Neuronal stem cell (in vitro differentiated cells): ENCODE data around the gene TMUB2.
"Not testable (repeated sequence)": the region's sequence is repeated elsewhere in the genome, so short reads cannot be mapped to it uniquely, and the experiment has no call there.

Experiments used
- DNase-seq: peaks from one replicate; pipeline ENCODE4 v3.0.0-alpha.2; 2013; ENCODE audit warnings: low spot score
- H2AFZ ChIP-seq: one replicate; pipeline ENCODE4 v1.6.1; 2013; ENCODE audit warnings: mild to moderate bottlenecking, low read length, inconsistent platforms
- H2AK5ac ChIP-seq: 2 replicates; pipeline ENCODE4 v1.6.1; 2013; ENCODE audit warnings: low read depth, mild to moderate bottlenecking, inconsistent platforms, low read length, moderate library complexity, mixed read lengths
- H2BK120ac ChIP-seq: 2 replicates; pipeline ENCODE4 v1.6.1; 2013; ENCODE audit warnings: low read depth, mild to moderate bottlenecking, inconsistent platforms, low read length, moderate library complexity, mixed read lengths
- H2BK12ac ChIP-seq: one replicate; pipeline ENCODE4 v1.6.1; 2013; ENCODE audit warnings: low read length, inconsistent platforms
- H2BK15ac ChIP-seq: 2 replicates; pipeline ENCODE4 v1.6.1; 2013; ENCODE audit warnings: mild to moderate bottlenecking, low read length, inconsistent platforms, mixed read lengths
- H2BK5ac ChIP-seq: one replicate; pipeline ENCODE4 v1.6.1; 2013; ENCODE audit warnings: inconsistent platforms, mild to moderate bottlenecking, low read length, moderate library complexity
- H3K14ac ChIP-seq: one replicate; pipeline ENCODE4 v1.6.1; 2013; ENCODE audit warnings: low read length, inconsistent platforms
- H3K18ac ChIP-seq: 2 replicates; pipeline ENCODE4 v1.6.1; 2013; ENCODE audit warnings: low read length, inconsistent platforms
- H3K23ac ChIP-seq: 2 replicates; pipeline ENCODE4 v1.6.1; 2013; ENCODE audit warnings: low read depth, mild to moderate bottlenecking, mixed read lengths, low read length, inconsistent platforms; ENCODE audit not compliant: poor library complexity
- H3K27ac ChIP-seq: replicated peaks from 3 replicates; pipeline ENCODE4 v1.5.1; 2013; ENCODE audit warnings: low read length, inconsistent platforms
- H3K27me3 ChIP-seq, 3 experiments: 2 replicates each; pipeline ENCODE4 v1.6.1; 2013; ENCODE audit warnings: low read length in 3 of 3, mild to moderate bottlenecking in 2 of 3, inconsistent platforms in 1 of 3, low read depth in 1 of 3, mixed read lengths in 1 of 3, moderate library complexity in 1 of 3; ENCODE audit not compliant: control insufficient read depth in 3 of 3, insufficient read depth in 3 of 3
- H3K36me3 ChIP-seq, 2 donors: replicated peaks in 1 of 2; 2 replicates each; pipeline ENCODE4 v1.6.1; 2013; ENCODE audit warnings: low read length in 2 of 2; ENCODE audit not compliant: control insufficient read depth in 2 of 2, insufficient read depth in 2 of 2
- H3K4ac ChIP-seq: 2 replicates; pipeline ENCODE4 v1.6.1; 2013; ENCODE audit warnings: inconsistent platforms, mild to moderate bottlenecking, low read length, moderate library complexity
- H3K4me1 ChIP-seq, 2 donors: 1 replicate in 1 of 2; 2 replicates in 1 of 2; pipeline ENCODE4 v1.6.1; 2013; ENCODE audit warnings: low read length in 2 of 2, low read depth in 1 of 2; ENCODE audit not compliant: control insufficient read depth in 2 of 2, insufficient read depth in 1 of 2
- H3K4me2 ChIP-seq: one replicate; pipeline ENCODE4 v1.6.1; 2013; ENCODE audit warnings: mild to moderate bottlenecking, low read length, inconsistent platforms; ENCODE audit not compliant: insufficient read depth, poor library complexity, severe bottlenecking
- H3K4me3 ChIP-seq, 2 donors: 2 replicates each; pipeline ENCODE4 v1.5.1; 2013; ENCODE audit warnings: low read length in 2 of 2, mild to moderate bottlenecking in 2 of 2, inconsistent platforms in 1 of 2, moderate library complexity in 1 of 2
- H3K79me1 ChIP-seq: one replicate; pipeline ENCODE4 v1.6.1; 2013; ENCODE audit warnings: low read depth, mild to moderate bottlenecking, inconsistent platforms, low read length, moderate library complexity
- H3K9ac ChIP-seq: one replicate; pipeline ENCODE4 v1.6.1; 2013; ENCODE audit warnings: mild to moderate bottlenecking, low read depth, low read length, inconsistent platforms; ENCODE audit not compliant: poor library complexity
- H3K9me3 ChIP-seq, 2 donors: replicated peaks in 1 of 2; 2 replicates each; pipeline versions ENCODE3 to v1.6.1; 2013; ENCODE audit warnings: low read length in 2 of 2, mild to moderate bottlenecking in 2 of 2, inconsistent platforms in 1 of 2, low read depth in 1 of 2, mixed read lengths in 1 of 2, moderate library complexity in 1 of 2; ENCODE audit not compliant: control insufficient read depth in 2 of 2, insufficient read depth in 1 of 2
- H4K8ac ChIP-seq: one replicate; pipeline ENCODE4 v1.6.1; 2013; ENCODE audit warnings: low read depth, mild to moderate bottlenecking, inconsistent platforms, low read length, moderate library complexity
- H4K91ac ChIP-seq: one replicate; pipeline ENCODE4 v1.6.1; 2013; ENCODE audit warnings: low read length, low read depth, mild to moderate bottlenecking, inconsistent platforms; ENCODE audit not compliant: poor library complexity
- WGBS, 2 donors: extraction: QIAGEN DNeasy Blood & Tissue Kit; methylation state at CpG; one replicate each; pipeline ENCODE4 v1.1.7; 2013; ENCODE audit warnings: missing lambda C conversion rate in 2 of 2, mixed read lengths in 1 of 2; ENCODE audit not compliant: insufficient read length in 2 of 2, insufficient replicate concordance in 1 of 2; ENCODE audit errors: extremely low coverage in 2 of 2; 5-methylcytosine and 5-hydroxymethylcytosine counted together

The TMUB2 gene

GRCh38 chr17:44235583-44235936 is 48.8 kb downstream of the TMUB2 start:
- Histone ChIP-seq H3K18ac (no peak overlapping the region), H3K14ac (peak overlapping the region; percentile 21), H3K27me3 (peaks cover 0 to 7% (median 0%) of the 10 kb centered on the region in 3 experiments), H2AFZ (no peak overlapping the region), H2BK12ac (no peak overlapping the region), H2AK5ac (no peak overlapping the region), H2BK120ac (no peak overlapping the region), H4K91ac (no peak overlapping the region), H3K4me1 (no peaks in the 10 kb centered on the region), H3K27ac (no peak overlapping the region), H4K8ac (no peak overlapping the region), H3K4me3 (no peak overlapping the region), H3K23ac (no peak overlapping the region), H3K79me1 (no peaks in the 10 kb centered on the region), H3K9ac (no peak overlapping the region), H2BK5ac (no peak overlapping the region), H3K4me2 (no peak overlapping the region), H2BK15ac (no peak overlapping the region), H3K4ac (no peak overlapping the region), H3K36me3 (no peaks in the 10 kb centered on the region), H3K9me3 (peaks cover 0 to 4% of the 10 kb centered on the region in 2 donors)
- no peak for DNase-seq
- no CpG with 5 or more reads among the region's 5 CpGs for WGBS, 2 donors

- no peak overlapping the region for H2AFZ ChIP-seq
- H2BK12ac ChIP-seq: no peak overlapping the region
- H3K23ac ChIP-seq: no peak overlapping the region
- H2BK15ac ChIP-seq: no peak overlapping the region
- no peak overlapping the region for H3K9ac ChIP-seq
- no peaks in the 10 kb centered on the region for H3K79me1 ChIP-seq
- peaks cover 0 to 4% (median 0%) of the 10 kb centered on the region in 3 experiments for H3K27me3 ChIP-seq
- H4K91ac ChIP-seq: no peak overlapping the region
- no peak overlapping the region for H3K27ac ChIP-seq
- H2BK120ac ChIP-seq: no peak overlapping the region
- H3K9me3 ChIP-seq: peaks cover 0 to 4% of the 10 kb centered on the region in 2 donors
- no peak overlapping the region for H2AK5ac ChIP-seq
- H3K18ac ChIP-seq: no peak overlapping the region
- no peak overlapping the region for H3K4ac ChIP-seq
- H3K36me3 ChIP-seq: no peaks in the 10 kb centered on the region
- no peak overlapping the region for H3K4me3 ChIP-seq
- H3K4me2 ChIP-seq: no peak overlapping the region
- no peaks in the 10 kb centered on the region for H3K4me1 ChIP-seq
- no CpG with 5 or more reads among the region's 5 CpGs for WGBS, 2 donors
- no peak overlapping the region for H3K14ac ChIP-seq
- DNase-seq: no peak
- no peak overlapping the region for H2BK5ac ChIP-seq
- no peak overlapping the region for H4K8ac ChIP-seq
Measured at GRCh38 chr17:44236444-44236991, 49.7 kb downstream of the TMUB2 start.

DNA sequence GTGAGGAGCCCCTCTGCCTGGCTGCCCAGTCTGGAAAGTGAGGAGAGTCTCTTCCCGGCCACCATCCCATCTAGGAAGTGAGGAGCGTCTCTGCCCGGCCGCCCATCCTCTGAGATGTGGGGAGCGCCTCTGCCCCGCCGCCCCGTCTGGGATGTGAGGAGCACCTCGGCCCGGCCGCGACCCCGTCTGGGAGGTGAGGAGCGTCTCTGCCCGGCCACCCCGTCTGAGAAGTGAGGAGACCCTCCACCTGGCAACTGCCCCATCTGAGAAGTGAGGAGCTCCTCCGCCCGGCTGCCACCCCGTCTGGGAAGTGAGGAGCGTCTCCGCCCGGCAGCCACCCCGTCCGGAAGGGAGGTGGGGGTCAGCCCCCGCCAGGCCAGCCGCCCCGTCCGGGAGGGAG is 51.1 kb downstream of the TMUB2 start:
- not testable (repeated sequence) for H4K91ac ChIP-seq

DNA sequence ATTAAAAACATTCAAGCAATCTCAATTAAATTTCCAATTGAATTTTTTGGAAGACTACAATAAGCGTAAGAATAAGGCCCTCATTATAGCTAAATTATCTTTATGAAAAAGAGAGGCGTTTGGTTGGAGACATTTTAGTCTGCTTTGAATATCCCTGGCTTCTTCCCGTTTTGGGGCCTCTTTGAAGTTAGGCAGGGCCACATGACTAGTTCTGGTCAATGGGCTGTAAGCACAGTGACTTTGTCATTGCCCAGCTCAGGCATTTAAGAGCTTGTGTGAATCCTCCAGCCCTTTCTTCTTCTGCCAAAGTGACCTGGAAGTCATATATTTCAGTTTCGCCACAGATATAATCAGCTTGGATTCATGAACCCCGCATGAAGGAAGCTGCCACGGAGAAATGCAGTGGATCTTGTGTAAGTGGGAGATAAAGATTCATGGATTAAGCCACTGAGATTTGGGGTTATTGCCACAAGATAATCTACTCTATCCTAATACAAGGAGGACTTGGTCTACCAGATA is 54.4 kb downstream of the TMUB2 start:
- Histone ChIP-seq H3K4ac (no peak overlapping the region), H4K91ac (no peak overlapping the region), H2BK15ac (no peak overlapping the region), H3K9ac (no peak overlapping the region), H2AK5ac (no peak overlapping the region), H3K4me1 (peaks cover 0 to 2% of the 10 kb centered on the region in 2 donors), H3K27me3 (peaks cover 0 to 4% (median 0%) of the 10 kb centered on the region in 3 experiments), H4K8ac (no peak overlapping the region), H2BK5ac (no peak overlapping the region), H2BK12ac (no peak overlapping the region), H2BK120ac (no peak overlapping the region), H3K79me1 (no peaks in the 10 kb centered on the region), H3K36me3 (no peaks in the 10 kb centered on the region), H2AFZ (no peak overlapping the region), H3K14ac (no peak overlapping the region), H3K18ac (no peak overlapping the region), H3K4me2 (no peak overlapping the region), H3K23ac (no peak overlapping the region), H3K4me3 (no peak overlapping the region), H3K9me3 (peaks cover 0 to 4% of the 10 kb centered on the region in 2 donors), H3K27ac (no peak overlapping the region)
- no CpG with 5 or more reads among the region's 6 CpGs for WGBS, 2 donors
- DNase-seq: no peak

More for the DNA sequence above, 51.1 kb downstream of the TMUB2 start:
- H3K18ac ChIP-seq, H2BK12ac ChIP-seq, H3K4me1 ChIP-seq, H3K4ac ChIP-seq, H3K36me3 ChIP-seq, H2BK15ac ChIP-seq, H2AK5ac ChIP-seq, H3K4me3 ChIP-seq, H2BK120ac ChIP-seq, H3K4me2 ChIP-seq, H3K27ac ChIP-seq, H3K27me3 ChIP-seq, H3K9me3 ChIP-seq, H4K8ac ChIP-seq, H3K79me1 ChIP-seq, H3K23ac ChIP-seq, H3K14ac ChIP-seq, DNase-seq, H2BK5ac ChIP-seq, H3K9ac ChIP-seq, H2AFZ ChIP-seq: not testable (repeated sequence)
- no CpG with 5 or more reads among the region's 28 CpGs for WGBS, 2 donors
